Stomach (tissue), 9 donors: ENCODE measurements around the gene MAK. TPM values are rescaled to one million over a fixed set of nuclear protein-coding genes. Genes with fewer than 3 reads are reported as not detected.
"Not testable (repeated sequence)": the region's sequence is repeated elsewhere in the genome, so short reads cannot be mapped to it uniquely, and the experiment has no call there.

Source experiments
- DNase-seq, 2 donors: peaks; one replicate each; pipeline versions ENCODE4 v3.0.0 to v3.0.0-alpha.2; 2013 to 2019
- H3K27ac ChIP-seq, 5 donors: fragments of 200-600 bp in 4 of 5; sonication (generic) in 4 of 5; one replicate each; pipeline ENCODE4 v1.5.1; 2013 to 2019; ENCODE audit warnings: mild to moderate bottlenecking in 1 of 5, moderate library complexity in 1 of 5
- H3K27me3 ChIP-seq, 3 donors: fragments of 200-600 bp; sonication (generic); one replicate each; pipeline ENCODE4 v1.5.1; 2017 to 2019; ENCODE audit warnings: mixed run types in 1 of 3
- H3K36me3 ChIP-seq, 4 donors: fragments of 200-600 bp; sonication (generic); 1 replicate in 3 of 4; 2 replicates in 1 of 4; pipeline ENCODE4 v1.5.1; 2016 to 2019
- H3K4me1 ChIP-seq, 4 donors: fragments of 200-600 bp; sonication (generic); one replicate each; pipeline ENCODE4 v1.5.1; 2016 to 2019
- H3K4me3 ChIP-seq, 4 donors: fragments of 200-600 bp; sonication (generic) in 3 of 4; one replicate each; pipeline ENCODE4 v1.5.1; 2016 to 2019; ENCODE audit warnings: mild to moderate bottlenecking in 1 of 4
- H3K9me3 ChIP-seq, 4 donors: fragments of 200-600 bp; sonication (generic); one replicate each; pipeline ENCODE4 v1.5.1; 2016 to 2019
- EP300 ChIP-seq: sonication (generic); formaldehyde crosslinking; IDR thresholded peaks from one replicate; pipeline ENCODE4 v1.6.1; 2017; ENCODE audit warnings: antibody characterized with exemption
- POLR2A ChIP-seq, 4 donors: fragments of 450-650 bp; IDR thresholded peaks; one replicate each; pipeline ENCODE4 v1.6.1; 2016; ENCODE audit warnings: antibody characterized with exemption in 4 of 4, control low read depth in 2 of 4, mild to moderate bottlenecking in 1 of 4, moderate library complexity in 1 of 4
- POLR2AphosphoS5 ChIP-seq, 3 donors: sonication (generic); formaldehyde crosslinking; IDR thresholded peaks; one replicate each; pipeline ENCODE4 v1.6.1; 2016; ENCODE audit warnings: antibody characterized with exemption in 3 of 3
- WGBS, 5 donors: extraction: QIAGEN DNeasy Blood & Tissue Kit in 3 of 5; methylation state at CpG; one replicate each; pipeline versions ENCODE4 v1.1.5 to v1.1.7; 2013 to 2018; 5-methylcytosine and 5-hydroxymethylcytosine counted together
- intact Hi-C: fragments of 100-400 bp; cut with DNase I; formaldehyde crosslinking; loops from one replicate; pipeline ENCODE4 v1.15.1; 2023; ENCODE audit warnings: low total_unique reads
- polyA plus RNA-seq, 3 donors: library from polyadenylated mRNA; stranded (reverse); fragments of 200-250 nt; gene quantifications; one replicate each; pipeline ENCODE4 v1.2.3, GENCODE V29; 2013
- total RNA-seq, 5 donors: library from RNA; depleted of rRNA; stranded (reverse); fragments of >200 nt; gene quantifications; one replicate each; pipeline versions ENCODE4 v1.1.0 to v1.2.3, GENCODE V29; 2014 to 2016
- TF ChIP-seq, protein P1 (sequence below), 7 experiments: fragments of 450-650 bp in 4 of 7; fragments of 200-600 bp in 3 of 7; sonication (generic) in 3 of 7; IDR thresholded peaks; one replicate each; pipeline ENCODE4 v1.5.1; 2016 to 2019; ENCODE audit warnings: antibody characterized with exemption in 7 of 7, control low read depth in 2 of 7, mild to moderate bottlenecking in 1 of 7
- donor health status: healthy with polysubstance abuse.
- donor health status: Bipolar disorder and iron deficiency.
- donor health status: healthy.

The MAK gene
- total and polyA plus RNA-seq, 8 donors = 0.05 to 1.0 (median 0.06) TPM; not detected in 5

DNA sequence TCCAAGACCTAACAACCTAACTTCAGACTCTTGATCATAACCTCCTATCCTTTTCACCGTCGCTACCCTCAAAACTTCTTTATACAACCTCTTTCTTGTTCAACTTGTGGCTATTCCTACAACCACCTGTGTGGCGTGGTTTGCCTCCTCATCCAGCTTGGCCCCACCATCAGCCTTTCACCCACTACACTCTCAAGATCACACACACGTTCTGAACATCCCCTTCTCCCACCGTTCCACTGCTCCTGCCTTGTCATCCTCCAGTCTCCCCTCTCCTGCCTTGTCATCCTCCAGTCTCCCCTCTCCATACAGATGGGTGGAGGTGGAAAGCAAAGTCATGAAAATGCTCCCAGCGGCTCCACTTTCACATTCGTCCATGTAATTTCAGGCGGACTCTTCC is 14.0 kb downstream of the MAK start:
- H3K27ac ChIP-seq = no peak overlapping the region
- TF ChIP-seq POLR2A (IDR thresholded peaks at IDR 0.05) (no peak), EP300 (no peak), POLR2AphosphoS5 (IDR thresholded peaks at IDR 0.05) (no peak)
- TF ChIP-seq, protein P1, sequence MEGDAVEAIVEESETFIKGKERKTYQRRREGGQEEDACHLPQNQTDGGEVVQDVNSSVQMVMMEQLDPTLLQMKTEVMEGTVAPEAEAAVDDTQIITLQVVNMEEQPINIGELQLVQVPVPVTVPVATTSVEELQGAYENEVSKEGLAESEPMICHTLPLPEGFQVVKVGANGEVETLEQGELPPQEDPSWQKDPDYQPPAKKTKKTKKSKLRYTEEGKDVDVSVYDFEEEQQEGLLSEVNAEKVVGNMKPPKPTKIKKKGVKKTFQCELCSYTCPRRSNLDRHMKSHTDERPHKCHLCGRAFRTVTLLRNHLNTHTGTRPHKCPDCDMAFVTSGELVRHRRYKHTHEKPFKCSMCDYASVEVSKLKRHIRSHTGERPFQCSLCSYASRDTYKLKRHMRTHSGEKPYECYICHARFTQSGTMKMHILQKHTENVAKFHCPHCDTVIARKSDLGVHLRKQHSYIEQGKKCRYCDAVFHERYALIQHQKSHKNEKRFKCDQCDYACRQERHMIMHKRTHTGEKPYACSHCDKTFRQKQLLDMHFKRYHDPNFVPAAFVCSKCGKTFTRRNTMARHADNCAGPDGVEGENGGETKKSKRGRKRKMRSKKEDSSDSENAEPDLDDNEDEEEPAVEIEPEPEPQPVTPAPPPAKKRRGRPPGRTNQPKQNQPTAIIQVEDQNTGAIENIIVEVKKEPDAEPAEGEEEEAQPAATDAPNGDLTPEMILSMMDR (IDR thresholded peaks at IDR 0.05) = no peak
- no peaks in the 10 kb centered on the region for H3K4me1 ChIP-seq
- no peaks in the 10 kb centered on the region for H3K9me3 ChIP-seq
- peaks cover 0 to 6% (median 0%) of the 10 kb centered on the region in 4 donors for H3K36me3 ChIP-seq
- no peak for DNase-seq
- no peak overlapping the region for H3K4me3 ChIP-seq
- intact Hi-C loops = no loop called here
- H3K27me3 ChIP-seq = no peaks in the 10 kb centered on the region
- 89 to 96% (median 90%) methylated on average over 8 of the region's 8 CpGs for WGBS, 5 donors

DNA sequence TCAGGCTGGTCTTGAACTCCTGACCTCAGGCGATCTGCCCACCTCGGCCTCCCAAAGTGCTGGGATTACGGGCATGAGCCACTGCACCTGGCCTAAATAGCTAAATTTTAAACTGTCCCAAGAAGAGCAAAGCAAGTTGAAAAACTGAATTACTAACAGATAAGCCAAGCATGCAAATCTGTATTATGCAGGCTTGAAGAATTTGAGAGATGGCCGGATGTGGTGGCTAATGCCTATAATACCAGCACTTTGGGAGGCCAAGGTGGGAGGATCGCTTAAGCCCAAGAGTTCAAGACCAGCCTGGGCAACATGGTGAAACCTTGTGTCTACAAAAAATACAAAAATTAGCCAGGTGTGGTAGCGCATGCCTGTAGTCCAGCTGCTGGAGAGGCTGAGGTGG is 24.2 kb downstream of the MAK start:
- H3K36me3 ChIP-seq, H3K27me3 ChIP-seq, intact Hi-C loops, H3K4me1 ChIP-seq, H3K9me3 ChIP-seq, H3K27ac ChIP-seq, H3K4me3 ChIP-seq, DNase-seq: not testable (repeated sequence)
- WGBS, 5 donors = 94 to 99% (median 97%) methylated on average over 6 of the region's 6 CpGs

DNA sequence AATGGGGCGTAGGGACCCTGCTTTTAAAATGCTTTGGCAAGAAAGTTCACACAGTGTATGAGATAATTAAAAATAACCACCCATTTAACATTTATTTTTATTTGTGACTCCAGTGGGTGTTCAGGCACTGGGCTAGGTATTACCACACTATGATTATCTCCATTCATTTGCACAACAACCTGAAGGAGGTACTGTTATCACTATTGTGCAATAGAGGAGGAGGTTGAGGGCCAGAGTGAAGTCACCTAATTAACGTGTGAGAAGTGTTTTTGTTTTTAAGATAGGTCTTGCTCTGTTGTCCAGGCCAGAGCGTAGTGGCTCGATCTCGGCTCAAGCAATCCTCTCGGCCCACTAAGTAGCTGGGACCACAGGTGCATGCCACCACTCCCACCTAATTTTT is 29.2 kb downstream of the MAK start:
- no peaks in the 10 kb centered on the region for H3K27me3 ChIP-seq
- no peak overlapping the region for H3K4me3 ChIP-seq
- intact Hi-C loops = no loop called here
- no peaks in the 10 kb centered on the region for H3K4me1 ChIP-seq
- DNase-seq = no peak
- TF ChIP-seq POLR2A (IDR thresholded peaks at IDR 0.05) = no peak
- TF ChIP-seq, protein P1 (IDR thresholded peaks at IDR 0.05) = no peak
- TF ChIP-seq POLR2AphosphoS5 (IDR thresholded peaks at IDR 0.05) = no peak
- TF ChIP-seq EP300 = no peak
- WGBS, 5 donors = 85 to 93% (median 87%) methylated on average over 6 of the region's 6 CpGs
- H3K9me3 ChIP-seq = no peaks in the 10 kb centered on the region
- H3K27ac ChIP-seq = no peak overlapping the region
- H3K36me3 ChIP-seq = peaks cover 0 to 6% (median 0%) of the 10 kb centered on the region in 4 donors

DNA sequence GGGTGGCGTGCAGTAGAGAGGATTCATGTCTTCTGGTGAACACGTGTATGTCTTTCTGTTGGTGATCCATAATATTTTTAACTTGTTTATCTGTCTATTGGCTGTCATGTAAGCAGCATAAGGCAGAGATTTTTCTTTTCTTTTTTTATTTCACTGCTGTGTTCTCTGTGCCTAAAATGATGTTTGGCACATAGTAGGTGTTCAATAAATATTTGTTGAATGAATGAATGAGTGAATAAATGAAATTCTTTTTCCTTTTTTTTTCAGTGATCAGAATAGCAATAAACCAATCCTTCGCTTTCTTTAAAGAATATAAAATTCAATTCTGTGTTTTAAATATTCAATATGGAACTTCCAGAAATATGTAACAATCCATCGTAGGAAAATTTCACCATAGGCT is 30.0 kb downstream of the MAK start:
- Histone ChIP-seq H3K9me3 (no peaks in the 10 kb centered on the region), H3K27ac (no peak overlapping the region), H3K4me1 (no peaks in the 10 kb centered on the region), H3K27me3 (no peaks in the 10 kb centered on the region), H3K36me3 (peaks cover 0 to 6% (median 0%) of the 10 kb centered on the region in 4 donors), H3K4me3 (no peak overlapping the region)
- WGBS, 5 donors = 95 to 99% (median 97%) methylated on average over 4 of the region's 4 CpGs
- DNase-seq = no peak
- intact Hi-C loops = no loop called here
- TF ChIP-seq POLR2A (IDR thresholded peaks at IDR 0.05) (no peak), POLR2AphosphoS5 (IDR thresholded peaks at IDR 0.05) (no peak), EP300 (no peak)
- TF ChIP-seq, protein P1 (IDR thresholded peaks at IDR 0.05) = no peak

DNA sequence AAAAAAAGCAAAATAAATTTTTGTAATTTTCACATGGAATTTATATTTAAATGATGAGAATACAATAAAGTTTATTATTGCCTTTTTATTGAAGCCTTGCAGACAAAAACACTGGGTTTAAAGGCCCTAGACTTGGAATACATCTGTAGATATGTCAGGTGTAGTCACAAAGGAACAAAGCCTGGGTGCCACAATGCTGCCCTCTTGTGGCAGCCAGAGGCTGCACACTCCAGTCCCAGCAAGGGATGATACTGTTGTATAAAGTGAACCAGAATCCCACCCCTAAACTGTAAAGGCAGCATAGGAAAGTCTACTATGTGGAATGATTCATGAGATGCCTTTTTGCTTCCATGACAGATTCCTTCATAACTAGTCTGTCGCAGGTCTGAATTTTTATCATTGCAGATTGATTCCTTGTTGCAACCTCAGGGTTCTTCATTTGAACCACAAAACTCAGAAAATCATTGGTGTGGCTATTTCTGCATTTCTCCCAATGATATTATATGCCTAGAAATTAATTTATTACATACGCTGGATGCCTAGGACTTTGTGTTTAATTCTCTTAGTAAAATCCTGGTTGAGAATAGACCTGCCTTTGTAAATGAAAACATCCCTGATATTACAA is 37.0 kb downstream of the MAK start:
- Histone ChIP-seq H3K36me3 (no peaks in the 10 kb centered on the region), H3K27ac (no peak overlapping the region), H3K9me3 (no peaks in the 10 kb centered on the region), H3K27me3 (no peaks in the 10 kb centered on the region), H3K4me3 (no peak overlapping the region), H3K4me1 (no peaks in the 10 kb centered on the region)
- DNase-seq = peak; percentile 63 to 85
- 40 to 45% (median 44%) methylated on average over 2 of the region's 2 CpGs for WGBS, 5 donors
- intact Hi-C loops = loop anchor here (5.0 kb wide), 1 partner anchor 324 kb away; no protein-coding TSS in a partner anchor
- TF ChIP-seq, protein P1 (IDR thresholded peaks at IDR 0.05) = peak in 5 of 7 experiments; percentile 74 to 98 (median 95)
- no peak for TF ChIP-seq EP300
- peak in 1 of 3 donors; percentile 8 for TF ChIP-seq POLR2AphosphoS5 (IDR thresholded peaks at IDR 0.05)
- no peak for TF ChIP-seq POLR2A (IDR thresholded peaks at IDR 0.05)
